HEK293 (cell line): ENCODE data around the gene POLR3GL.

ENCODE experiments used
- BCL11B ChIP-seq: fragments of 450-650 bp; formaldehyde crosslinking; IDR thresholded peaks from 2 replicates; pipeline ENCODE4 v1.5.1; 2016; ENCODE audit warnings: low read depth, missing biosample characterization, missing genetic modification characterization
- FEZF1 ChIP-seq: fragments of 450-650 bp; formaldehyde crosslinking; IDR thresholded peaks from 2 replicates; pipeline ENCODE4 v1.5.1; 2016; ENCODE audit warnings: missing biosample characterization, missing genetic modification characterization
- GLIS2 ChIP-seq: fragments of 450-650 bp; formaldehyde crosslinking; IDR thresholded peaks from 2 replicates; pipeline ENCODE4 v1.5.1; 2016; ENCODE audit warnings: missing biosample characterization, missing genetic modification characterization
- HOXC10 ChIP-seq: sonication (generic); formaldehyde crosslinking; IDR thresholded peaks from 2 replicates; pipeline ENCODE4 v1.8.1; 2023; ENCODE audit warnings: mild to moderate bottlenecking, missing genetic modification reagents
- KLF16 ChIP-seq: fragments of 450-650 bp; formaldehyde crosslinking; IDR thresholded peaks from 2 replicates; pipeline ENCODE4 v1.5.1; 2017; ENCODE audit warnings: missing biosample characterization, missing genetic modification characterization
- OVOL3 ChIP-seq: fragments of 450-650 bp; formaldehyde crosslinking; IDR thresholded peaks from 2 replicates; pipeline ENCODE4 v1.5.1; 2016; ENCODE audit warnings: missing biosample characterization, missing genetic modification characterization
- REST ChIP-seq: fragments of 450-650 bp; formaldehyde crosslinking; IDR thresholded peaks from 2 replicates; pipeline ENCODE4 v1.5.1; 2016; ENCODE audit warnings: missing biosample characterization, missing genetic modification characterization
- SCRT1 ChIP-seq: fragments of 450-650 bp; formaldehyde crosslinking; IDR thresholded peaks from 2 replicates; pipeline ENCODE4 v1.5.1; 2016; ENCODE audit warnings: missing biosample characterization, missing genetic modification characterization, borderline replicate concordance
- ZBTB11 ChIP-seq: fragments of 450-650 bp; formaldehyde crosslinking; conservative IDR thresholded peaks from 2 replicates; pipeline ENCODE4 v1.5.1; 2016; ENCODE audit warnings: low read depth, missing biosample characterization, missing genetic modification characterization
- ZBTB44 ChIP-seq: fragments of 450-650 bp; IDR thresholded peaks from 2 replicates; pipeline ENCODE4 v1.5.1; 2018; ENCODE audit warnings: missing biosample characterization, mild to moderate bottlenecking, missing genetic modification characterization
- ZFHX2 ChIP-seq: fragments of 450-650 bp; formaldehyde crosslinking; conservative IDR thresholded peaks from 2 replicates; pipeline ENCODE4 v1.5.1; 2016; ENCODE audit warnings: missing biosample characterization, missing genetic modification characterization
- ZFP37 ChIP-seq: fragments of 450-650 bp; formaldehyde crosslinking; IDR thresholded peaks from 2 replicates; pipeline ENCODE4 v1.5.1; 2016; ENCODE audit warnings: missing biosample characterization, missing genetic modification characterization
- ZNF184 ChIP-seq: fragments of 450-650 bp; IDR thresholded peaks from 2 replicates; pipeline ENCODE4 v1.5.1; 2018; ENCODE audit warnings: missing biosample characterization, mild to moderate bottlenecking, missing genetic modification characterization
- ZNF223 ChIP-seq: fragments of 450-650 bp; formaldehyde crosslinking; IDR thresholded peaks from 2 replicates; pipeline ENCODE4 v1.5.1; 2016; ENCODE audit warnings: missing biosample characterization, missing genetic modification characterization
- ZNF239 ChIP-seq: fragments of 450-650 bp; formaldehyde crosslinking; IDR thresholded peaks from 2 replicates; pipeline ENCODE4 v1.5.1; 2016; ENCODE audit warnings: missing biosample characterization, missing genetic modification characterization
- ZNF280D ChIP-seq: fragments of 450-650 bp; formaldehyde crosslinking; IDR thresholded peaks from 2 replicates; pipeline ENCODE4 v1.5.1; 2016; ENCODE audit warnings: missing biosample characterization, missing genetic modification characterization
- ZNF341 ChIP-seq: fragments of 450-650 bp; formaldehyde crosslinking; IDR thresholded peaks from 2 replicates; pipeline ENCODE4; 2016; ENCODE audit warnings: low read depth, missing biosample characterization, missing genetic modification characterization
- ZNF354C ChIP-seq: fragments of 450-650 bp; formaldehyde crosslinking; IDR thresholded peaks from 2 replicates; pipeline ENCODE4 v1.5.1; 2016; ENCODE audit warnings: missing biosample characterization, missing genetic modification characterization, low read depth, borderline replicate concordance
- ZNF555 ChIP-seq: fragments of 450-650 bp; formaldehyde crosslinking; conservative IDR thresholded peaks from 2 replicates; pipeline ENCODE4 v1.5.1; 2017; ENCODE audit warnings: missing biosample characterization, mild to moderate bottlenecking, missing genetic modification characterization, inconsistent platforms
- ZNF560 ChIP-seq: fragments of 450-650 bp; formaldehyde crosslinking; IDR thresholded peaks from 2 replicates; pipeline ENCODE4 v1.5.1; 2017; ENCODE audit warnings: missing biosample characterization, missing genetic modification characterization, borderline replicate concordance
- ZNF610 ChIP-seq: fragments of 450-650 bp; formaldehyde crosslinking; IDR thresholded peaks from 2 replicates; pipeline ENCODE4 v1.5.1; 2016; ENCODE audit warnings: missing biosample characterization, missing genetic modification characterization, borderline replicate concordance
- ZNF621 ChIP-seq: fragments of 450-650 bp; formaldehyde crosslinking; IDR thresholded peaks from 2 replicates; pipeline ENCODE4 v1.5.1; 2017; ENCODE audit warnings: missing biosample characterization, missing genetic modification characterization
- ZNF629 ChIP-seq: fragments of 450-650 bp; formaldehyde crosslinking; IDR thresholded peaks from 2 replicates; pipeline ENCODE4 v1.5.1; 2017; ENCODE audit warnings: missing biosample characterization, missing genetic modification characterization
- ZNF639 ChIP-seq: fragments of 450-650 bp; formaldehyde crosslinking; IDR thresholded peaks from 2 replicates; pipeline ENCODE4 v1.5.1; 2016; ENCODE audit warnings: missing biosample characterization, missing genetic modification characterization
- ZNF654 ChIP-seq: fragments of 450-650 bp; formaldehyde crosslinking; IDR thresholded peaks from 2 replicates; pipeline ENCODE4 v1.5.1; 2016; ENCODE audit warnings: low read depth, missing biosample characterization, missing genetic modification characterization

POLR3GL gene

GRCh38 chr1:145918144-145918991 is 46.1 kb upstream of the POLR3GL start, which contains the start of gene PEX11B (continued):
- 0 out of 2 replicates have a peak, but pooled peaks have one; percentile 65 for TF ChIP-seq ZNF639
- peak; percentile 66; the same call in 1 of the 2 replicates for TF ChIP-seq KLF16
- TF ChIP-seq ZNF560: no peak
- TF ChIP-seq ZNF184 (tag by site-specific recombination): no peak
- peak; percentile 66 for TF ChIP-seq ZFHX2 (tag by site-specific recombination)
- no peak for TF ChIP-seq SCRT1 (tag by site-specific recombination)
- TF ChIP-seq ZBTB44 (tag by site-specific recombination): peak; percentile 36; the same call in 1 of the 2 replicates
- TF ChIP-seq ZNF654 (tag by site-specific recombination): no peak
- TF ChIP-seq GLIS2 (tag by site-specific recombination): peak; percentile 55
- TF ChIP-seq REST: no peak
- TF ChIP-seq ZNF341: no peak
- no peak for TF ChIP-seq FEZF1 (tag by site-specific recombination)
- TF ChIP-seq ZNF555 (tag by site-specific recombination): no peak
- TF ChIP-seq ZNF629 (tag by site-specific recombination): peak; percentile 64
- 0 out of 2 replicates have a peak, but pooled peaks have one; percentile 48 for TF ChIP-seq ZNF610
- TF ChIP-seq ZFP37 (tag by site-specific recombination): peak; percentile 26; the same call in 1 of the 2 replicates
- no peak for TF ChIP-seq ZNF280D (tag by site-specific recombination)
- TF ChIP-seq ZBTB11 (tag by site-specific recombination): 0 out of 2 replicates have a peak, but pooled peaks have one; percentile 8
- no peak for TF ChIP-seq OVOL3 (tag by site-specific recombination)
- no peak for TF ChIP-seq BCL11B (tag by site-specific recombination)
- no peak for TF ChIP-seq ZNF354C (tag by site-specific recombination)
- no peak for TF ChIP-seq HOXC10 (CRISPR knock-in tag)
- no peak for TF ChIP-seq ZNF621
- TF ChIP-seq ZNF239 (tag by site-specific recombination): 0 out of 2 replicates have a peak, but pooled peaks have one; percentile 34
- no peak for TF ChIP-seq ZNF223
